RWPE1 (cell line): ENCODE data around the gene MB21D2.

Experiments
- CTCF ChIA-PET: fragments of 350-600 bp; sonication (Branson Sonifier 250); formaldehyde crosslinking; extraction: SDS; loops from one replicate; lab custom pipeline; 2021; lab: Yijun Ruan, JAX
- POLR2A ChIA-PET: fragments of 400-600 bp; formaldehyde crosslinking; extraction: SDS; loops from one replicate; lab custom pipeline; 2020; ENCODE audit warnings: antibody characterized with exemption; ENCODE audit not compliant: low non-redundant PET; lab: Yijun Ruan, JAX
- DNase-seq: peaks from one replicate; pipeline ENCODE4 v3.0.0; 2012; ENCODE audit warnings: low spot score
- H3K27ac ChIP-seq: fragments of 450-650 bp; 2 replicates; pipeline ENCODE4 v1.5.1; 2017
- TF ChIP-seq, protein P1 (sequence below): fragments of 450-650 bp; conservative IDR thresholded peaks from 2 replicates; pipeline ENCODE4 v1.5.1; 2017; ENCODE audit warnings: low read depth, mild to moderate bottlenecking

MB21D2 gene

DNA sequence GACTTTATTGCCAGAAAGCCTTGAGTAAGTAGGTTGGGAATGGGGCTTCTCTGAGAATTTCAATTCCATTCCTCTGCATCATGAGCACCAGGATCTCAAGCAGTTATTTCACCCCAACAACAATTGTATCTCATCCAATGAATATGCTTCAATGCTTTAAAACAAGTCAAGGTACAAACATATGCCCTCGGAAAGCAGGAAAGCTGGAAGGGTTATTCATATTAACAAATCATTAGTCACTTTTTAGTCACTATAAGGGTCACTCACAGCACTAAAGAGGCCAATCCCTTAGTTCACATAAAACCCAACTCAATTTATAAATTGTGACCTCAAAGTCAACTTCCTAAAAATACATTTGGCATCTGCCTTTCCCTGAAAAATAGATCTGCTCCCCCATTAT, 16.2 kb downstream of the MB21D2 start:
- ChIA-PET CTCF (no interaction called here), POLR2A (no interaction called here)

DNA sequence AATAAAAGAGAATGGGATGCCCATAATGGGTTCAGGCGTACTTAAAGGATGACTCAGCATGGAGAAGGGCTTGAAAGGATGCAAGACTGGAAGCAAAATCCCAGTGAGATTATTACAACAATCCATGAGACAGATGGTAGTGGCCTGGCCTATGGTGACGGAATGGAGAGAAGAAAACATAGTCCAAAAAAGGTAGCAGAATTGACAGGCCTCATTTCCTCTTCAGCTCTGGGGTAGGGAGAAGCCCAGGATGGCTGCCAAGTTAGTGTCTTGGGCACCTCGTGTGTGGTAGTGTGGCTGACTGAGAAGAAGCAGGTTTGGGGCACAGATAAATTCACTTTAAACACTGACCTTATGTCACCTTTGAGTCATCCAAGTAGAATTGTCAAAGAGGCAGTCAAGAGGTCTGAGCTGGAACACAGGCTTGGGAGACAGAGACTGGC, 18.1 kb downstream of the MB21D2 start:
- ChIA-PET POLR2A (no interaction called here), CTCF (no interaction called here)
- DNase-seq = no peak
- TF ChIP-seq, protein P1, sequence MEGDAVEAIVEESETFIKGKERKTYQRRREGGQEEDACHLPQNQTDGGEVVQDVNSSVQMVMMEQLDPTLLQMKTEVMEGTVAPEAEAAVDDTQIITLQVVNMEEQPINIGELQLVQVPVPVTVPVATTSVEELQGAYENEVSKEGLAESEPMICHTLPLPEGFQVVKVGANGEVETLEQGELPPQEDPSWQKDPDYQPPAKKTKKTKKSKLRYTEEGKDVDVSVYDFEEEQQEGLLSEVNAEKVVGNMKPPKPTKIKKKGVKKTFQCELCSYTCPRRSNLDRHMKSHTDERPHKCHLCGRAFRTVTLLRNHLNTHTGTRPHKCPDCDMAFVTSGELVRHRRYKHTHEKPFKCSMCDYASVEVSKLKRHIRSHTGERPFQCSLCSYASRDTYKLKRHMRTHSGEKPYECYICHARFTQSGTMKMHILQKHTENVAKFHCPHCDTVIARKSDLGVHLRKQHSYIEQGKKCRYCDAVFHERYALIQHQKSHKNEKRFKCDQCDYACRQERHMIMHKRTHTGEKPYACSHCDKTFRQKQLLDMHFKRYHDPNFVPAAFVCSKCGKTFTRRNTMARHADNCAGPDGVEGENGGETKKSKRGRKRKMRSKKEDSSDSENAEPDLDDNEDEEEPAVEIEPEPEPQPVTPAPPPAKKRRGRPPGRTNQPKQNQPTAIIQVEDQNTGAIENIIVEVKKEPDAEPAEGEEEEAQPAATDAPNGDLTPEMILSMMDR = no peak
- no peak overlapping the region for H3K27ac ChIP-seq

More for the DNA sequence above, 16.2 kb downstream of the MB21D2 start:
- DNase-seq = peak; percentile 80
- TF ChIP-seq, protein P1 = no peak
- no peak overlapping the region for H3K27ac ChIP-seq

DNA sequence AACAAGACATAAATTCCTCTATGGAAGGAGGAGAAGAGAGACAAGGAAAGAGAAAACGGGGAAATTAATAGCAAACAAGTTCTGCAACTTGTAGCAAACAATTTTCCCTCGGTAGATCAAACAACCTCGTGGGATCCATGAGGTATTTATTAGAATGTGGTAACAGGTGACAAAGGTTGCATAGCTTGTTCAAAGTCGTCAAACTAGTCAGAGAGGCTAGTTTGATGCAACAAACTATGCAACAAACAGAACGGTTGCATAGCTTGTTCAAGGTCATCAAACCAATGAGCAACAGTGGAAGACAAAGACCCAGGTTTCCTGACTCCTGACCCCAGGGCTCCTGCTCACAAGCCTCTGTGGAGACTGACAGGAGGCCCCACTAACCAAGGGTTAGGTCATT, 20.7 kb downstream of the MB21D2 start:
- ChIA-PET POLR2A (no interaction called here), CTCF (interaction anchor here (0.6 to 0.7 kb wide), 2 partner anchors 695 to 944 kb away, joined by 5 to 6 read pairs; no protein-coding TSS in a partner anchor)
- no peak overlapping the region for H3K27ac ChIP-seq
- no peak for DNase-seq
- TF ChIP-seq, protein P1 = no peak

DNA sequence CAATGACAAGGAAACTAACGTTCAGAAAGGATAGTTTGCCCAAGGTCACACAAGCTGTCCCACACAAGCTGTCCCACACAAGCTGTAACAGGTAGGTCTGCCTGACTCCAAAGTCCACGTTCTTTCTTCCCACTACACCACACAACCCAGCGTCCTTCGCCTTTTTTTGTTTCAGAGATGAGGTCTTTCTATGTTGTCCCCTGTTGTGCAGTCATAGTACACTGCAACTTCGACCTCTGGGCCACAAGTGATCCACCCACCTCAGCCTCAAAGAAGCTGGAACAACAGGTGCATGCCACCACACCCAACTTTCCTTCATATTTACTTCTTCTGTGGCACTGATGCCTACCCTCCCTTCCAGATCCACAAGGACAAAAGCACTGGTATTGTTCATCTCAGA, 21.4 kb downstream of the MB21D2 start:
- CTCF ChIA-PET = no interaction called here
- POLR2A ChIA-PET = no interaction called here
- TF ChIP-seq, protein P1 = no peak
- no peak for DNase-seq
- H3K27ac ChIP-seq = no peak overlapping the region

DNA sequence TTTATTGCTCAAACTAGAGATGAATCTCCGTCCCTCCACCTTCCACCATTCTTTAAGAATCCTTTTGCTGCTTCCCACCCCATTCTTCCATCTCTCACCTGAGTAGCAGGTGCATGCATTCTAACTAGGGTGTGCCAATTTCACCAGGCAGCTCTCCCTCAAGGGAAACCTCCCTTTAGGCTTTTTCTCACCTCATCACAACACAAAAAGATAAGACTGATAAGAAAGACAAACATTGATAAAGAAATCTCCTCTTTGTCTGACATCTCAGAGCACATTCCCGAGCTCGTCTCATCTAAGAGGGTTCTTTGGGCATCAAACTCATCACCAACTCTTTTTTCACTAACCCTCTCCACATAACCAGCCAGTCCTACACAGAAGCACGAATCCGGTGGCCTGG, 23.0 kb downstream of the MB21D2 start:
- no peak for DNase-seq
- no peak overlapping the region for H3K27ac ChIP-seq
- CTCF ChIA-PET = no interaction called here
- TF ChIP-seq, protein P1 = no peak
- POLR2A ChIA-PET = no interaction called here

DNA sequence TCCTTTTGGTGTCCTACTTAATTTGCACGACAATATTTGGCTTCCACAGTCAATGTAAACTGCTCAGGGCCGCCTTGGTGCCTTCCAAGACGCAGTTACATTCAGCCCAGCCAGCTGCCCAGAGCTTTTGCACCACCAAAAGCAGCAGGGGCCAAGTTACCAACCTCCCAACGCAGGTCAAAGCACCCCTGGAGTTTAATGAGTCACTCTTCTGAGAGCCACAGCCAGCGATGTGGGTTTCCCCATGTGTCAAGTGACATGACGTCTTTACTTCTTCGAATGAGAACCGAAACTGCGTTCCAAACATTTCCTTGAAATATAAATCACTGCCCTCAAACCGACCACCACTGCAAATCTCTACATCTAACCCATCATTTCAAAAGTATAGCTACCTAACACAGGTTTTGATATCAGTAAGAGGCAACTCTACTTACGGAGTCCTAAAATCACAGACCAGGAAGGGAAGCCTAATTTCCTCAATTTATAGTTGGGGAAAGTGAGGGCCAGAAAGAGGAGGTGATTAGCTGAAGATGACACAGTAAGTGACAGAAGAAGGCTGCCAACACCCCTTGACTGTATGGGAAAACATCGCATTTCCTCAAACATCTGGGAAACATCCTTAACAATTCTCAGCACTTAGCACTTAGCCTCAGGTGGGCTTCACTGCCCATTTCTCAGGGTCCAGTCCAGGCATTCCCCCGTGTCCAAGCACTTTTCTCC, 24.5 kb downstream of the MB21D2 start:
- POLR2A ChIA-PET = no interaction called here
- DNase-seq = peak; percentile 50
- TF ChIP-seq, protein P1 = no peak
- CTCF ChIA-PET = interaction anchor here (0.6 kb wide), 1 partner anchor 23 kb away, joined by 4 read pairs; no protein-coding TSS in a partner anchor
- no peak overlapping the region for H3K27ac ChIP-seq
